GM12878 (cell line): ENCODE measurements around the gene SIRT3.

Source experiments
- EP300 ChIP-seq, 2 experiments: fragments of 150-350 bp in 1 of 2; IDR thresholded peaks; 2 replicates each; pipeline ENCODE4 v1.6.1; 2011 to 2012; ENCODE audit warnings: low read depth in 2 of 2, low read length in 2 of 2, borderline replicate concordance in 1 of 2, improper control_type of control experiment in 1 of 2, inconsistent platforms in 1 of 2; ENCODE audit not compliant: control insufficient read depth in 1 of 2
- FOXM1 ChIP-seq: IDR thresholded peaks from 2 replicates; pipeline ENCODE4 v1.6.1; 2012; ENCODE audit warnings: low read depth, mild to moderate bottlenecking, inconsistent platforms, low read length, moderate library complexity
- RAD21 ChIP-seq: IDR thresholded peaks from 2 replicates; pipeline ENCODE4 v1.6.1; 2011; ENCODE audit warnings: mild to moderate bottlenecking, low read depth, low read length, moderate library complexity; ENCODE audit not compliant: insufficient read depth
- SRF ChIP-seq, 2 experiments: IDR thresholded peaks; 2 replicates each; pipeline ENCODE4 v1.6.1; 2011; ENCODE audit warnings: low read depth in 2 of 2, low read length in 2 of 2, mild to moderate bottlenecking in 1 of 2, moderate library complexity in 1 of 2
- STAT3 ChIP-seq: IDR thresholded peaks from 2 replicates; pipeline ENCODE4 v1.6.1; 2011; ENCODE audit warnings: low read depth, low read length, improper control_type of control experiment
- ZNF274 ChIP-seq: IDR thresholded peaks from one replicate; pipeline ENCODE4 v1.8.0; 2011; ENCODE audit not compliant: insufficient read length, insufficient read depth
- TF ChIP-seq, protein P1 (sequence below), 3 experiments: IDR thresholded peaks in 2 of 3; conservative IDR thresholded peaks in 1 of 3; 2 replicates each; pipeline ENCODE4 v1.5.1; 2011; ENCODE audit warnings: low read depth in 3 of 3, low read length in 3 of 3, mild to moderate bottlenecking in 3 of 3, control low read depth in 2 of 3, moderate library complexity in 2 of 3, inconsistent platforms in 1 of 3, mixed read lengths in 1 of 3; ENCODE audit not compliant: control insufficient read depth in 2 of 3, insufficient read depth in 1 of 3; ENCODE audit errors: extremely low read depth in 1 of 3
- TF ChIP-seq, protein P2 (sequence below): fragments of 450-650 bp; IDR thresholded peaks from 2 replicates; pipeline ENCODE4 v1.6.1; 2017; ENCODE audit warnings: mild to moderate bottlenecking, moderate library complexity
- TF ChIP-seq, protein P3 (sequence below): IDR thresholded peaks from 2 replicates; pipeline ENCODE4 v1.6.1; 2012; ENCODE audit warnings: low read depth, low read length, improper control_type of control experiment

DNA sequence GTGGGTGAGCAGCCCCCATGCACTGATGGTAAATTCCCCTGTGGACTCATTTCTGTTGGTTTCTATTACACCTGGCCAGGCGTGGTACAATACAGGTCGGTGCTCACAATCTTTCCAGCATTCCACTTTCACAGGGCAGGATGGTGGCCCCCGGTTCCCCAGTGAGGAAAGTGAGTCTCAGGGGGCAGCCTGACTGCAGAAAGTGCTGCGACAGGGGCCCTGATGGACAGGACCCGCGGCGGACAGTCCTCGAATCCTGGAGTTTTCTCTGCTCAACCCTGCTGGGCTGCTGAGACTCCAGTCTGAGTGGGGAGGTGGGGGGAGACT is 49.7 kb upstream of the SIRT3 start:
- TF ChIP-seq STAT3 (no peak), FOXM1 (no peak), SRF (IDR thresholded peaks at IDR 0.05; ENCODE audit: low read depth in 2 of 2, low read length in 2 of 2) (no peak), RAD21 (no peak), ZNF274 (no peak), EP300 (IDR thresholded peaks at IDR 0.05; ENCODE audit: borderline replicate concordance in 1 of 2, control insufficient read depth in 1 of 2, low read depth in 2 of 2, low read length in 2 of 2) (no peak)
- TF ChIP-seq, protein P1, sequence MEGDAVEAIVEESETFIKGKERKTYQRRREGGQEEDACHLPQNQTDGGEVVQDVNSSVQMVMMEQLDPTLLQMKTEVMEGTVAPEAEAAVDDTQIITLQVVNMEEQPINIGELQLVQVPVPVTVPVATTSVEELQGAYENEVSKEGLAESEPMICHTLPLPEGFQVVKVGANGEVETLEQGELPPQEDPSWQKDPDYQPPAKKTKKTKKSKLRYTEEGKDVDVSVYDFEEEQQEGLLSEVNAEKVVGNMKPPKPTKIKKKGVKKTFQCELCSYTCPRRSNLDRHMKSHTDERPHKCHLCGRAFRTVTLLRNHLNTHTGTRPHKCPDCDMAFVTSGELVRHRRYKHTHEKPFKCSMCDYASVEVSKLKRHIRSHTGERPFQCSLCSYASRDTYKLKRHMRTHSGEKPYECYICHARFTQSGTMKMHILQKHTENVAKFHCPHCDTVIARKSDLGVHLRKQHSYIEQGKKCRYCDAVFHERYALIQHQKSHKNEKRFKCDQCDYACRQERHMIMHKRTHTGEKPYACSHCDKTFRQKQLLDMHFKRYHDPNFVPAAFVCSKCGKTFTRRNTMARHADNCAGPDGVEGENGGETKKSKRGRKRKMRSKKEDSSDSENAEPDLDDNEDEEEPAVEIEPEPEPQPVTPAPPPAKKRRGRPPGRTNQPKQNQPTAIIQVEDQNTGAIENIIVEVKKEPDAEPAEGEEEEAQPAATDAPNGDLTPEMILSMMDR (IDR thresholded peaks at IDR 0.05 in 2 of 3, conservative IDR thresholded peaks at IDR 0.05 in 1 of 3; ENCODE audit: control insufficient read depth in 2 of 3, extremely low read depth in 1 of 3, insufficient read depth in 1 of 3, low read depth in 3 of 3, low read length in 3 of 3): no peak
- TF ChIP-seq, protein P2, sequence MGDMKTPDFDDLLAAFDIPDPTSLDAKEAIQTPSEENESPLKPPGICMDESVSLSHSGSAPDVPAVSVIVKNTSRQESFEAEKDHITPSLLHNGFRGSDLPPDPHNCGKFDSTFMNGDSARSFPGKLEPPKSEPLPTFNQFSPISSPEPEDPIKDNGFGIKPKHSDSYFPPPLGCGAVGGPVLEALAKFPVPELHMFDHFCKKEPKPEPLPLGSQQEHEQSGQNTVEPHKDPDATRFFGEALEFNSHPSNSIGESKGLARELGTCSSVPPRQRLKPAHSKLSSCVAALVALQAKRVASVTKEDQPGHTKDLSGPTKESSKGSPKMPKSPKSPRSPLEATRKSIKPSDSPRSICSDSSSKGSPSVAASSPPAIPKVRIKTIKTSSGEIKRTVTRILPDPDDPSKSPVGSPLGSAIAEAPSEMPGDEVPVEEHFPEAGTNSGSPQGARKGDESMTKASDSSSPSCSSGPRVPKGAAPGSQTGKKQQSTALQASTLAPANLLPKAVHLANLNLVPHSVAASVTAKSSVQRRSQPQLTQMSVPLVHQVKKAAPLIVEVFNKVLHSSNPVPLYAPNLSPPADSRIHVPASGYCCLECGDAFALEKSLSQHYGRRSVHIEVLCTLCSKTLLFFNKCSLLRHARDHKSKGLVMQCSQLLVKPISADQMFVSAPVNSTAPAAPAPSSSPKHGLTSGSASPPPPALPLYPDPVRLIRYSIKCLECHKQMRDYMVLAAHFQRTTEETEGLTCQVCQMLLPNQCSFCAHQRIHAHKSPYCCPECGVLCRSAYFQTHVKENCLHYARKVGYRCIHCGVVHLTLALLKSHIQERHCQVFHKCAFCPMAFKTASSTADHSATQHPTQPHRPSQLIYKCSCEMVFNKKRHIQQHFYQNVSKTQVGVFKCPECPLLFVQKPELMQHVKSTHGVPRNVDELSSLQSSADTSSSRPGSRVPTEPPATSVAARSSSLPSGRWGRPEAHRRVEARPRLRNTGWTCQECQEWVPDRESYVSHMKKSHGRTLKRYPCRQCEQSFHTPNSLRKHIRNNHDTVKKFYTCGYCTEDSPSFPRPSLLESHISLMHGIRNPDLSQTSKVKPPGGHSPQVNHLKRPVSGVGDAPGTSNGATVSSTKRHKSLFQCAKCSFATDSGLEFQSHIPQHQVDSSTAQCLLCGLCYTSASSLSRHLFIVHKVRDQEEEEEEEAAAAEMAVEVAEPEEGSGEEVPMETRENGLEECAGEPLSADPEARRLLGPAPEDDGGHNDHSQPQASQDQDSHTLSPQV: no peak
- TF ChIP-seq, protein P3, sequence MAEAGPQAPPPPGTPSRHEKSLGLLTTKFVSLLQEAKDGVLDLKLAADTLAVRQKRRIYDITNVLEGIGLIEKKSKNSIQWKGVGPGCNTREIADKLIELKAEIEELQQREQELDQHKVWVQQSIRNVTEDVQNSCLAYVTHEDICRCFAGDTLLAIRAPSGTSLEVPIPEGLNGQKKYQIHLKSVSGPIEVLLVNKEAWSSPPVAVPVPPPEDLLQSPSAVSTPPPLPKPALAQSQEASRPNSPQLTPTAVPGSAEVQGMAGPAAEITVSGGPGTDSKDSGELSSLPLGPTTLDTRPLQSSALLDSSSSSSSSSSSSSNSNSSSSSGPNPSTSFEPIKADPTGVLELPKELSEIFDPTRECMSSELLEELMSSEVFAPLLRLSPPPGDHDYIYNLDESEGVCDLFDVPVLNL: no peak
